HFF-Myc (cell line): ENCODE results near the gene SPNS2.

Source experiments
- DNase-seq: peaks from one replicate; pipeline ENCODE4 v3.0.0-alpha.2; 2011; ENCODE audit warnings: low read depth; ENCODE audit errors: extremely low read depth
- H3K4me3 ChIP-seq: replicated peaks from 2 replicates; pipeline ENCODE4 v1.5.1; 2011; ENCODE audit warnings: low read depth, mild to moderate bottlenecking, control low read depth, low read length
- CTCF ChIP-seq: IDR thresholded peaks from 2 replicates; pipeline ENCODE4 v1.5.1; 2012; ENCODE audit warnings: mild to moderate bottlenecking, low read depth, low read length, control low read depth; ENCODE audit errors: missing control alignments

Gene SPNS2

GRCh38 chr17:4551141-4551540 lies 52.5 kb downstream of the SPNS2 start:
- no peak for DNase-seq
- no peak overlapping the region for H3K4me3 ChIP-seq
- peak; percentile 26 for TF ChIP-seq CTCF

GRCh38 chr17:4551796-4552525 lies 53.3 kb downstream of the SPNS2 start:
- TF ChIP-seq CTCF, result no peak
- DNase-seq, result no peak
- no peak overlapping the region for H3K4me3 ChIP-seq

GRCh38 chr17:4553669-4554068 lies 55.0 kb downstream of the SPNS2 start:
- peak overlapping the region; percentile 93 for H3K4me3 ChIP-seq
- no peak for TF ChIP-seq CTCF
- no peak for DNase-seq

- H3K4me3 ChIP-seq, result peak overlapping the region; percentile 93
- no peak for DNase-seq
- TF ChIP-seq CTCF, result no peak
Measured at GRCh38 chr17:4554441-4554996, 55.8 kb downstream of the SPNS2 start.

GRCh38 chr17:4554997-4555799 lies 56.5 kb downstream of the SPNS2 start, which contains the start of gene MYBBP1A:
Gene MYBBP1A, minus strand, starts transcription at chr17:4555384. Its CDS starts 60 bp downstream, at chr17:4555324.
- peak; percentile 31 for TF ChIP-seq CTCF
- peak; percentile 85 for DNase-seq
- peak within 1 kb of the TSS; percentile 93 for H3K4me3 ChIP-seq

GRCh38 chr17:4555873-4556759 lies 57.4 kb downstream of the SPNS2 start:
- H3K4me3 ChIP-seq, result peak overlapping the region; percentile 93
- no peak for DNase-seq
- no peak for TF ChIP-seq CTCF
